Measurements from ENCODE around the gene TBXA2R. TPM values are rescaled to one million over a fixed set of nuclear protein-coding genes. Genes with fewer than 3 reads are reported as not detected.

Gene TBXA2R
- polyA plus RNA-seq, 1 donor (not counting 4 experiments of a cell fraction or from before 2014, with no cell fraction given) = not detected

- FAIRE-seq = no peak
- H3K36me3 ChIP-seq (ENCODE audit: control insufficient read depth in 2 of 2, extremely low read depth in 1 of 2, insufficient read depth in 2 of 2, low read length in 2 of 2) = peaks cover 9 to 15% of the 10 kb centered on the region in 2 experiments
- no peak overlapping the region for H3K9ac ChIP-seq (ENCODE audit: control insufficient read depth, extremely low read depth, insufficient read depth, low read length)
- DNase-seq (ENCODE audit: low read depth, low spot score) = no peak
- H3K4me2 ChIP-seq (ENCODE audit: control insufficient read depth, extremely low read depth, insufficient read depth, low read depth, low read length) = no peak overlapping the region
- no peaks in the 10 kb centered on the region for H3K9me1 ChIP-seq (ENCODE audit: control insufficient read depth, extremely low read depth, insufficient read depth, low read length)
- no peak overlapping the region for H2AFZ ChIP-seq (ENCODE audit: control insufficient read depth, low read length)
- no peaks in the 10 kb centered on the region for H3K79me2 ChIP-seq (ENCODE audit: control insufficient read depth, insufficient read depth, low read length)
- no peak overlapping the region for H3K27ac ChIP-seq (ENCODE audit: control insufficient read depth, insufficient read depth, low read length)
- H3K4me3 ChIP-seq (ENCODE audit: control insufficient read depth in 2 of 3, extremely low read depth in 1 of 3, insufficient read depth in 2 of 3, low read depth in 1 of 3, low read length in 3 of 3) = no peak overlapping the region
- no peak for TF ChIP-seq CTCF (optimal IDR thresholded peaks at IDR 0.05 in 1 of 3, IDR thresholded peaks at IDR 0.05 in 1 of 3, conservative IDR thresholded peaks at IDR 0.05 in 1 of 3; ENCODE audit: extremely low read depth in 1 of 3, insufficient read depth in 2 of 3, low read length in 3 of 3)
- no peak for TF ChIP-seq EZH2 (IDR thresholded peaks at IDR 0.05; ENCODE audit: low read length)
- dilution Hi-C loops (cut with MboI; ENCODE audit: extremely low pct_ligation_motif_present, low sequenced_read_pairs) = no loop called here
- no peaks in the 10 kb centered on the region for H4K20me1 ChIP-seq (ENCODE audit: control insufficient read depth, extremely low read depth, insufficient read depth, low read length)
- no peaks in the 10 kb centered on the region for H3K9me3 ChIP-seq (ENCODE audit: control insufficient read depth, low read depth, low read length)
- no peaks in the 10 kb centered on the region for H3K4me1 ChIP-seq (ENCODE audit: control insufficient read depth, extremely low read depth, insufficient read depth, low read length)
- no peaks in the 10 kb centered on the region for H3K27me3 ChIP-seq (ENCODE audit: control insufficient read depth, extremely low read depth, insufficient read depth, low read length)
These were observed 9.0 kb upstream of the TBXA2R start for GRCh38 chr19:3615524-3616135.

GRCh38 chr19:3614858-3615505, 8.3 kb upstream of the TBXA2R start:
- no peak overlapping the region for H2AFZ ChIP-seq (ENCODE audit: control insufficient read depth, low read length)
- no peak overlapping the region for H3K4me3 ChIP-seq (ENCODE audit: control insufficient read depth in 2 of 3, extremely low read depth in 1 of 3, insufficient read depth in 2 of 3, low read depth in 1 of 3, low read length in 3 of 3)
- H3K9me3 ChIP-seq (ENCODE audit: control insufficient read depth, low read depth, low read length) = no peaks in the 10 kb centered on the region
- dilution Hi-C loops (cut with MboI; ENCODE audit: extremely low pct_ligation_motif_present, low sequenced_read_pairs) = no loop called here
- no peaks in the 10 kb centered on the region for H3K9me1 ChIP-seq (ENCODE audit: control insufficient read depth, extremely low read depth, insufficient read depth, low read length)
- no peaks in the 10 kb centered on the region for H3K27me3 ChIP-seq (ENCODE audit: control insufficient read depth, extremely low read depth, insufficient read depth, low read length)
- no peaks in the 10 kb centered on the region for H4K20me1 ChIP-seq (ENCODE audit: control insufficient read depth, extremely low read depth, insufficient read depth, low read length)
- no peak overlapping the region for H3K27ac ChIP-seq (ENCODE audit: control insufficient read depth, insufficient read depth, low read length)
- FAIRE-seq = no peak
- H3K4me2 ChIP-seq (ENCODE audit: control insufficient read depth, extremely low read depth, insufficient read depth, low read depth, low read length) = no peak overlapping the region
- no peaks in the 10 kb centered on the region for H3K4me1 ChIP-seq (ENCODE audit: control insufficient read depth, extremely low read depth, insufficient read depth, low read length)
- no peak for DNase-seq (ENCODE audit: low read depth, low spot score)
- H3K79me2 ChIP-seq (ENCODE audit: control insufficient read depth, insufficient read depth, low read length) = no peaks in the 10 kb centered on the region
- no peak overlapping the region for H3K9ac ChIP-seq (ENCODE audit: control insufficient read depth, extremely low read depth, insufficient read depth, low read length)
- no peak for TF ChIP-seq EZH2 (IDR thresholded peaks at IDR 0.05; ENCODE audit: low read length)
- TF ChIP-seq CTCF (optimal IDR thresholded peaks at IDR 0.05 in 1 of 3, IDR thresholded peaks at IDR 0.05 in 1 of 3, conservative IDR thresholded peaks at IDR 0.05 in 1 of 3; ENCODE audit: extremely low read depth in 1 of 3, insufficient read depth in 2 of 3, low read length in 3 of 3) = no peak
- peaks cover 9 to 11% of the 10 kb centered on the region in 2 experiments for H3K36me3 ChIP-seq (ENCODE audit: control insufficient read depth in 2 of 2, extremely low read depth in 1 of 2, insufficient read depth in 2 of 2, low read length in 2 of 2)

All from keratinocyte (primary cell).